Uterus (tissue), 4 donors: ENCODE data around the gene CCL8. TPM values are rescaled to one million over a fixed set of nuclear protein-coding genes. Genes with fewer than 3 reads are reported as not detected.

Experiments used
- DNase-seq, 2 donors: peaks; one replicate each; pipeline ENCODE4 v3.0.0-alpha.2; 2019 to 2020
- H3K27ac ChIP-seq, 2 donors: fragments of 200-600 bp; sonication (generic); 1 replicate in 1 of 2; 2 replicates in 1 of 2; pipeline ENCODE4 v1.5.1; 2016 to 2018
- H3K27me3 ChIP-seq, 2 donors: fragments of 200-600 bp; sonication (generic); one replicate each; pipeline ENCODE4 v1.5.1; 2018 to 2019; ENCODE audit warnings: control low read depth in 1 of 2
- H3K36me3 ChIP-seq, 2 donors: fragments of 200-600 bp; sonication (generic); one replicate each; pipeline ENCODE4 v1.5.1; 2019; ENCODE audit warnings: control low read depth in 1 of 2
- H3K4me1 ChIP-seq, 2 donors: fragments of 200-600 bp; sonication (generic); one replicate each; pipeline ENCODE4 v1.5.1; 2018 to 2019; ENCODE audit warnings: control low read depth in 1 of 2
- H3K4me3 ChIP-seq, 2 donors: fragments of 200-600 bp; sonication (generic); 1 replicate in 1 of 2; 2 replicates in 1 of 2; pipeline ENCODE4 v1.5.1; 2018 to 2019; ENCODE audit warnings: mild to moderate bottlenecking in 1 of 2
- H3K9me3 ChIP-seq, 2 donors: fragments of 200-600 bp; sonication (generic); one replicate each; pipeline ENCODE4 v1.5.1; 2019; ENCODE audit warnings: control low read depth in 1 of 2
- POLR2A ChIP-seq, 2 donors: fragments of 450-650 bp; IDR thresholded peaks; one replicate each; pipeline ENCODE4 v1.6.1; 2016; ENCODE audit warnings: antibody characterized with exemption in 2 of 2, mild to moderate bottlenecking in 1 of 2, moderate library complexity in 1 of 2
- intact Hi-C: fragments of 100-400 bp; cut with DNase I; formaldehyde crosslinking; loops from one replicate; pipeline ENCODE4 v1.15.1; 2023; ENCODE audit warnings: low total_unique reads
- total RNA-seq, 4 donors: library from RNA; depleted of rRNA in 3 of 4; stranded (reverse); fragments of >200 nt in 3 of 4; gene quantifications; one replicate each; pipeline versions ENCODE4 v1.1.0 to v1.2.4, GENCODE V29; 2014 to 2023
- TF ChIP-seq, protein P1 (sequence below), 4 experiments: fragments of 200-600 bp in 2 of 4; fragments of 450-650 bp in 2 of 4; sonication (generic) in 2 of 4; IDR thresholded peaks; one replicate each; pipeline ENCODE4 v1.5.1; 2016 to 2019; ENCODE audit warnings: antibody characterized with exemption in 4 of 4, mild to moderate bottlenecking in 2 of 4, moderate library complexity in 1 of 4
- donor health status: DM: yes; HTN: yes; CAD: no.

Gene CCL8
- total RNA-seq, 4 donors from 2014 or later, result 0.70 TPM; not detected in 3

- no peaks in the 10 kb centered on the region for H3K36me3 ChIP-seq
- TF ChIP-seq, protein P1, sequence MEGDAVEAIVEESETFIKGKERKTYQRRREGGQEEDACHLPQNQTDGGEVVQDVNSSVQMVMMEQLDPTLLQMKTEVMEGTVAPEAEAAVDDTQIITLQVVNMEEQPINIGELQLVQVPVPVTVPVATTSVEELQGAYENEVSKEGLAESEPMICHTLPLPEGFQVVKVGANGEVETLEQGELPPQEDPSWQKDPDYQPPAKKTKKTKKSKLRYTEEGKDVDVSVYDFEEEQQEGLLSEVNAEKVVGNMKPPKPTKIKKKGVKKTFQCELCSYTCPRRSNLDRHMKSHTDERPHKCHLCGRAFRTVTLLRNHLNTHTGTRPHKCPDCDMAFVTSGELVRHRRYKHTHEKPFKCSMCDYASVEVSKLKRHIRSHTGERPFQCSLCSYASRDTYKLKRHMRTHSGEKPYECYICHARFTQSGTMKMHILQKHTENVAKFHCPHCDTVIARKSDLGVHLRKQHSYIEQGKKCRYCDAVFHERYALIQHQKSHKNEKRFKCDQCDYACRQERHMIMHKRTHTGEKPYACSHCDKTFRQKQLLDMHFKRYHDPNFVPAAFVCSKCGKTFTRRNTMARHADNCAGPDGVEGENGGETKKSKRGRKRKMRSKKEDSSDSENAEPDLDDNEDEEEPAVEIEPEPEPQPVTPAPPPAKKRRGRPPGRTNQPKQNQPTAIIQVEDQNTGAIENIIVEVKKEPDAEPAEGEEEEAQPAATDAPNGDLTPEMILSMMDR (IDR thresholded peaks at IDR 0.05), result no peak
- no peak for TF ChIP-seq POLR2A (IDR thresholded peaks at IDR 0.05)
- H3K4me3 ChIP-seq, result no peak overlapping the region
Measured at GRCh38 chr17:34337701-34338100, 18.5 kb downstream of the CCL8 start.

GRCh38 chr17:34339138-34339770 is 20.0 kb downstream of the CCL8 start:
- Histone ChIP-seq H3K27me3 (no peaks in the 10 kb centered on the region), H3K9me3 (no peaks in the 10 kb centered on the region), H3K4me1 (no peaks in the 10 kb centered on the region), H3K27ac (no peak overlapping the region), H3K4me3 (no peak overlapping the region), H3K36me3 (no peaks in the 10 kb centered on the region)
- TF ChIP-seq, protein P1 (IDR thresholded peaks at IDR 0.05), result no peak
- no peak for TF ChIP-seq POLR2A (IDR thresholded peaks at IDR 0.05)
- no peak for DNase-seq
- intact Hi-C loops, result no loop called here

More at GRCh38 chr17:34337701-34338100, 18.5 kb downstream of the CCL8 start:
- Histone ChIP-seq H3K27me3 (no peaks in the 10 kb centered on the region), H3K27ac (no peak overlapping the region), H3K9me3 (no peaks in the 10 kb centered on the region), H3K4me1 (no peaks in the 10 kb centered on the region)
- DNase-seq, result no peak
- intact Hi-C loops, result no loop called here

DNA sequence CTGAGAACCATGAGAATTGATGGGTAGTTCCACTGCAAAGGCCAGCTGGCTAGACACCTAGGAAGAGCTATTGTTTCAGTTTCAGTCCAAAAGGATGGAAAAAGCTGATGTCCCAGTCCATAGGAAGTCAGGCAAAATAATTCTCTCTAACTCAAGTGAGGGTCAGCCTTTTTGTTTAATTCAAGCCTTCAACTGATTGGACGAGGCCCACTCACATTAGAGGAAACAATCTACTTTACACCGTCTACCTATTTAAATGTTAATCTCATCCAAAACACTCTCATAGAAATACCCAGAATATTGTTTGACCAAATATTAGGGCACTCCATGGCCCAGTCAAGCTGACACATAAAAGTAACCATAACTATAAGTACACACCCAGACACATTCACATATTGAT is 22.7 kb downstream of the CCL8 start:
- intact Hi-C loops, result no loop called here

GRCh38 chr17:34347063-34347462 is 27.8 kb downstream of the CCL8 start:
- H3K27ac ChIP-seq, result no peak overlapping the region
- no peaks in the 10 kb centered on the region for H3K9me3 ChIP-seq
- TF ChIP-seq, protein P1 (IDR thresholded peaks at IDR 0.05), result no peak
- TF ChIP-seq POLR2A (IDR thresholded peaks at IDR 0.05), result no peak
- DNase-seq, result no peak
- H3K4me3 ChIP-seq, result no peak overlapping the region
- H3K27me3 ChIP-seq, result no peaks in the 10 kb centered on the region
- no peaks in the 10 kb centered on the region for H3K4me1 ChIP-seq
- no peaks in the 10 kb centered on the region for H3K36me3 ChIP-seq
- intact Hi-C loops, result no loop called here

More for the DNA sequence above, 22.7 kb downstream of the CCL8 start:
- Histone ChIP-seq H3K27ac (no peak overlapping the region), H3K9me3 (no peaks in the 10 kb centered on the region), H3K36me3 (no peaks in the 10 kb centered on the region), H3K4me1 (no peaks in the 10 kb centered on the region), H3K27me3 (no peaks in the 10 kb centered on the region), H3K4me3 (no peak overlapping the region)
- no peak for DNase-seq
- no peak for TF ChIP-seq POLR2A (IDR thresholded peaks at IDR 0.05)
- TF ChIP-seq, protein P1 (IDR thresholded peaks at IDR 0.05), result no peak

GRCh38 chr17:34349751-34350150 is 30.5 kb downstream of the CCL8 start:
- Histone ChIP-seq H3K4me1 (no peaks in the 10 kb centered on the region), H3K27me3 (no peaks in the 10 kb centered on the region), H3K36me3 (no peaks in the 10 kb centered on the region), H3K27ac (no peak overlapping the region), H3K9me3 (no peaks in the 10 kb centered on the region), H3K4me3 (no peak overlapping the region)
- TF ChIP-seq, protein P1 (IDR thresholded peaks at IDR 0.05), result no peak
- TF ChIP-seq POLR2A (IDR thresholded peaks at IDR 0.05), result no peak
- intact Hi-C loops, result no loop called here
- no peak for DNase-seq
